Neural cell (in vitro differentiated cells): ENCODE results near the gene ELMO1. TPM values are rescaled to one million over a fixed set of nuclear protein-coding genes. Genes with fewer than 3 reads are reported as not detected.

ENCODE experiments used
- H2AFZ ChIP-seq: fragments of 200-600, 300-800 bp; sonication (generic), shearing (Covaris generic); 2 replicates; pipeline ENCODE4 v1.6.0; 2014; ENCODE audit warnings: low read depth, mild to moderate bottlenecking, antibody characterized with exemption, low read length, moderate library complexity
- H3F3A ChIP-seq: fragments of 200-600 bp; shearing (Covaris generic); 2 replicates; pipeline ENCODE4 v1.6.1; 2016; ENCODE audit warnings: mild to moderate bottlenecking, moderate library complexity, mixed read lengths, antibody characterized with exemption, low read length; ENCODE audit not compliant: insufficient read depth, poor library complexity, severe bottlenecking
- H3K27ac ChIP-seq: fragments of 200-600, 300-800 bp; sonication (generic), shearing (Covaris generic); 2 replicates; pipeline ENCODE4 v1.5.1; 2014; ENCODE audit warnings: mild to moderate bottlenecking, low read length, moderate library complexity
- H3K27me3 ChIP-seq: fragments of 300-800, 200-600 bp; sonication (generic), shearing (Covaris generic); 2 replicates; pipeline ENCODE4 v1.6.0; 2014; ENCODE audit warnings: mild to moderate bottlenecking, low read depth, low read length, moderate library complexity; ENCODE audit not compliant: insufficient read depth
- H3K36me3 ChIP-seq: fragments of 300-800, 200-600 bp; sonication (generic), shearing (Covaris generic); 2 replicates; pipeline ENCODE4 v1.5.1; 2014; ENCODE audit warnings: mild to moderate bottlenecking, antibody characterized with exemption, low read length, moderate library complexity; ENCODE audit not compliant: insufficient read depth
- H3K4me2 ChIP-seq: fragments of 300-800, 200-600 bp; sonication (generic), shearing (Covaris generic); 2 replicates; pipeline ENCODE4 v1.6.0; 2014; ENCODE audit warnings: mild to moderate bottlenecking, low read length
- H3K4me3 ChIP-seq: fragments of 300-800, 200-600 bp; sonication (generic), shearing (Covaris generic); 2 replicates; pipeline ENCODE4 v1.5.1; 2014; ENCODE audit warnings: mild to moderate bottlenecking, low read length, moderate library complexity
- H3K79me2 ChIP-seq: fragments of 200-600 bp; shearing (Covaris generic); replicated peaks from 2 replicates; pipeline ENCODE4 v1.6.0; 2014; ENCODE audit warnings: mild to moderate bottlenecking, low read length, moderate library complexity; ENCODE audit not compliant: insufficient read depth
- H3K9ac ChIP-seq: fragments of 300-800, 200-600 bp; sonication (generic), shearing (Covaris generic); 2 replicates; pipeline ENCODE4 v1.6.1; 2016; ENCODE audit warnings: mild to moderate bottlenecking, low read length, mixed read lengths
- H3K9me2 ChIP-seq: fragments of 200-600 bp; shearing (Covaris generic); 2 replicates; pipeline ENCODE4 v1.6.1; 2016; ENCODE audit warnings: mild to moderate bottlenecking, low read length, mixed read lengths; ENCODE audit not compliant: insufficient read depth
- H3K9me3 ChIP-seq: fragments of 200-600, 300-800 bp; sonication (generic), shearing (Covaris generic); 2 replicates; pipeline ENCODE4 v1.6.1; 2016; ENCODE audit warnings: mild to moderate bottlenecking, mixed run types, low read length, moderate library complexity, mixed read lengths
- H4K20me1 ChIP-seq: fragments of 200-600 bp; shearing (Covaris generic); 2 replicates; pipeline ENCODE4 v1.6.1; 2016; ENCODE audit warnings: mild to moderate bottlenecking, mixed run types; ENCODE audit not compliant: insufficient read depth
- EP300 ChIP-seq: fragments of 450-650 bp; conservative IDR thresholded peaks from 2 replicates; pipeline ENCODE4 v1.6.1; 2014; ENCODE audit warnings: antibody characterized with exemption, mild to moderate bottlenecking, moderate library complexity; ENCODE audit not compliant: poor library complexity, severe bottlenecking
- EZH2 ChIP-seq: fragments of 200-600, 300-800 bp; shearing (Covaris generic), sonication (generic); IDR thresholded peaks from 2 replicates; pipeline ENCODE4 v1.6.1; 2014; ENCODE audit warnings: antibody characterized with exemption, low read length, borderline replicate concordance, mild to moderate bottlenecking; ENCODE audit not compliant: insufficient read depth, poor library complexity, severe bottlenecking
- MXI1 ChIP-seq: fragments of 450-650 bp; conservative IDR thresholded peaks from 2 replicates; pipeline ENCODE4 v1.6.1; 2014; ENCODE audit warnings: antibody characterized with exemption, mild to moderate bottlenecking; ENCODE audit not compliant: poor library complexity, severe bottlenecking
- POLR2AphosphoS5 ChIP-seq: IDR thresholded peaks from 2 replicates; pipeline ENCODE4 v1.6.1; 2012
- RAD21 ChIP-seq: fragments of 450-650 bp; conservative IDR thresholded peaks from 2 replicates; pipeline ENCODE4 v1.6.1; 2014; ENCODE audit warnings: antibody characterized with exemption, mild to moderate bottlenecking, moderate library complexity
- SMC3 ChIP-seq: fragments of 450-650 bp; conservative IDR thresholded peaks from 2 replicates; pipeline ENCODE4 v1.6.1; 2014; ENCODE audit warnings: antibody characterized with exemption, mild to moderate bottlenecking, moderate library complexity; ENCODE audit not compliant: poor library complexity
- TAF1 ChIP-seq: IDR thresholded peaks from 2 replicates; pipeline ENCODE4 v1.6.1; 2012; ENCODE audit warnings: low read depth
- polyA plus RNA-seq: library from polyadenylated mRNA; depleted of rRNA; stranded (reverse); fragments of >200 nt; gene quantifications from 2 replicates; pipeline ENCODE4 v1.2.3, GENCODE V29; 2014
- TF ChIP-seq, protein P1 (sequence below): IDR thresholded peaks from 2 replicates; pipeline ENCODE4 v1.6.1; 2012; ENCODE audit warnings: borderline replicate concordance
- TF ChIP-seq, protein P2 (sequence below): fragments of 450-650 bp; IDR thresholded peaks from 2 replicates; pipeline ENCODE4 v1.5.1; 2014; ENCODE audit warnings: antibody characterized with exemption, mild to moderate bottlenecking, moderate library complexity; ENCODE audit not compliant: poor library complexity, severe bottlenecking

The ELMO1 gene
- polyA plus RNA-seq, 1 donor from 2014 or later: 12.2 TPM

DNA sequence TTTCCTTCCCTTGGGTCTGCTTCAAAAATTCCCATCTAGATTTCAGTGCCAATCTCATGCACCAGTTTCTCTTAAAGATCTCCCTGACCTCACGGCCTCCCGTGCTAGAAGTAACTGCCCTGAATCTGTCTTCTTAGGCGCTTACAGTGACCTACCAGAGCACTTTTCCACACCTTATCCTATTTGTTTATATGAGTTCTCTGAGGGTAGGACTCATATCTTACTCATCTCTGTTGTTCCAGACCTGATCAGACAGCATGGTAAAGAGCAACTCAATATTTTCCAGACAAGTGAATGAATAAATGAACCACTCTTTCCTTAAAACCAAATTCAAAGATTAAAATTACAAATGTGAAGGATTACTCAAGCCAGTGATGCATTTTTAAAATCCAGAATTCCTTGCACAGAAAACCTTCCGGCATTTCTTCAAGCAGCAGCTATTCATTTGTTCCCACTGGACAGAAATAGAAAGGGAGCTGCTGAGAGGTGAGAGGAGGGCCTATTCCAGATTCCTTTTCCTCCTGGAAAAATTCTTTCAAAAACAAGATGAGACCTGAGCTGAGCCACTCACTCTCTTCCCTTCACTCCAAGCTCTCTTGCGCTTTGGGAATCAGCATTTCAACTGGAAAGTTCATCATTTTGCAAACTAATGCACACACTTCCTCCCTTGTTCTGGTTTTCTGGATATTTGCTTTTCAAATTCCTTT is 94.6 kb downstream of the ELMO1 start:
- Histone ChIP-seq H3K4me2 (no peak overlapping the region), H3F3A (no peaks in the 10 kb centered on the region), H4K20me1 (no peaks in the 10 kb centered on the region), H3K27ac (no peak overlapping the region), H3K9me3 (no peaks in the 10 kb centered on the region), H3K4me3 (no peak overlapping the region), H3K36me3 (no peaks in the 10 kb centered on the region), H3K9me2 (no peaks in the 10 kb centered on the region), H2AFZ (no peak overlapping the region), H3K27me3 (no peaks in the 10 kb centered on the region), H3K79me2 (no peaks in the 10 kb centered on the region), H3K9ac (no peak overlapping the region)
- TF ChIP-seq MXI1 (no peak), POLR2AphosphoS5 (no peak), TAF1 (no peak), RAD21 (no peak), EZH2 (no peak), SMC3 (no peak), EP300 (no peak)
- TF ChIP-seq, protein P1, sequence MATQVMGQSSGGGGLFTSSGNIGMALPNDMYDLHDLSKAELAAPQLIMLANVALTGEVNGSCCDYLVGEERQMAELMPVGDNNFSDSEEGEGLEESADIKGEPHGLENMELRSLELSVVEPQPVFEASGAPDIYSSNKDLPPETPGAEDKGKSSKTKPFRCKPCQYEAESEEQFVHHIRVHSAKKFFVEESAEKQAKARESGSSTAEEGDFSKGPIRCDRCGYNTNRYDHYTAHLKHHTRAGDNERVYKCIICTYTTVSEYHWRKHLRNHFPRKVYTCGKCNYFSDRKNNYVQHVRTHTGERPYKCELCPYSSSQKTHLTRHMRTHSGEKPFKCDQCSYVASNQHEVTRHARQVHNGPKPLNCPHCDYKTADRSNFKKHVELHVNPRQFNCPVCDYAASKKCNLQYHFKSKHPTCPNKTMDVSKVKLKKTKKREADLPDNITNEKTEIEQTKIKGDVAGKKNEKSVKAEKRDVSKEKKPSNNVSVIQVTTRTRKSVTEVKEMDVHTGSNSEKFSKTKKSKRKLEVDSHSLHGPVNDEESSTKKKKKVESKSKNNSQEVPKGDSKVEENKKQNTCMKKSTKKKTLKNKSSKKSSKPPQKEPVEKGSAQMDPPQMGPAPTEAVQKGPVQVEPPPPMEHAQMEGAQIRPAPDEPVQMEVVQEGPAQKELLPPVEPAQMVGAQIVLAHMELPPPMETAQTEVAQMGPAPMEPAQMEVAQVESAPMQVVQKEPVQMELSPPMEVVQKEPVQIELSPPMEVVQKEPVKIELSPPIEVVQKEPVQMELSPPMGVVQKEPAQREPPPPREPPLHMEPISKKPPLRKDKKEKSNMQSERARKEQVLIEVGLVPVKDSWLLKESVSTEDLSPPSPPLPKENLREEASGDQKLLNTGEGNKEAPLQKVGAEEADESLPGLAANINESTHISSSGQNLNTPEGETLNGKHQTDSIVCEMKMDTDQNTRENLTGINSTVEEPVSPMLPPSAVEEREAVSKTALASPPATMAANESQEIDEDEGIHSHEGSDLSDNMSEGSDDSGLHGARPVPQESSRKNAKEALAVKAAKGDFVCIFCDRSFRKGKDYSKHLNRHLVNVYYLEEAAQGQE: no peak
- TF ChIP-seq, protein P2, sequence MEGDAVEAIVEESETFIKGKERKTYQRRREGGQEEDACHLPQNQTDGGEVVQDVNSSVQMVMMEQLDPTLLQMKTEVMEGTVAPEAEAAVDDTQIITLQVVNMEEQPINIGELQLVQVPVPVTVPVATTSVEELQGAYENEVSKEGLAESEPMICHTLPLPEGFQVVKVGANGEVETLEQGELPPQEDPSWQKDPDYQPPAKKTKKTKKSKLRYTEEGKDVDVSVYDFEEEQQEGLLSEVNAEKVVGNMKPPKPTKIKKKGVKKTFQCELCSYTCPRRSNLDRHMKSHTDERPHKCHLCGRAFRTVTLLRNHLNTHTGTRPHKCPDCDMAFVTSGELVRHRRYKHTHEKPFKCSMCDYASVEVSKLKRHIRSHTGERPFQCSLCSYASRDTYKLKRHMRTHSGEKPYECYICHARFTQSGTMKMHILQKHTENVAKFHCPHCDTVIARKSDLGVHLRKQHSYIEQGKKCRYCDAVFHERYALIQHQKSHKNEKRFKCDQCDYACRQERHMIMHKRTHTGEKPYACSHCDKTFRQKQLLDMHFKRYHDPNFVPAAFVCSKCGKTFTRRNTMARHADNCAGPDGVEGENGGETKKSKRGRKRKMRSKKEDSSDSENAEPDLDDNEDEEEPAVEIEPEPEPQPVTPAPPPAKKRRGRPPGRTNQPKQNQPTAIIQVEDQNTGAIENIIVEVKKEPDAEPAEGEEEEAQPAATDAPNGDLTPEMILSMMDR: no peak

DNA sequence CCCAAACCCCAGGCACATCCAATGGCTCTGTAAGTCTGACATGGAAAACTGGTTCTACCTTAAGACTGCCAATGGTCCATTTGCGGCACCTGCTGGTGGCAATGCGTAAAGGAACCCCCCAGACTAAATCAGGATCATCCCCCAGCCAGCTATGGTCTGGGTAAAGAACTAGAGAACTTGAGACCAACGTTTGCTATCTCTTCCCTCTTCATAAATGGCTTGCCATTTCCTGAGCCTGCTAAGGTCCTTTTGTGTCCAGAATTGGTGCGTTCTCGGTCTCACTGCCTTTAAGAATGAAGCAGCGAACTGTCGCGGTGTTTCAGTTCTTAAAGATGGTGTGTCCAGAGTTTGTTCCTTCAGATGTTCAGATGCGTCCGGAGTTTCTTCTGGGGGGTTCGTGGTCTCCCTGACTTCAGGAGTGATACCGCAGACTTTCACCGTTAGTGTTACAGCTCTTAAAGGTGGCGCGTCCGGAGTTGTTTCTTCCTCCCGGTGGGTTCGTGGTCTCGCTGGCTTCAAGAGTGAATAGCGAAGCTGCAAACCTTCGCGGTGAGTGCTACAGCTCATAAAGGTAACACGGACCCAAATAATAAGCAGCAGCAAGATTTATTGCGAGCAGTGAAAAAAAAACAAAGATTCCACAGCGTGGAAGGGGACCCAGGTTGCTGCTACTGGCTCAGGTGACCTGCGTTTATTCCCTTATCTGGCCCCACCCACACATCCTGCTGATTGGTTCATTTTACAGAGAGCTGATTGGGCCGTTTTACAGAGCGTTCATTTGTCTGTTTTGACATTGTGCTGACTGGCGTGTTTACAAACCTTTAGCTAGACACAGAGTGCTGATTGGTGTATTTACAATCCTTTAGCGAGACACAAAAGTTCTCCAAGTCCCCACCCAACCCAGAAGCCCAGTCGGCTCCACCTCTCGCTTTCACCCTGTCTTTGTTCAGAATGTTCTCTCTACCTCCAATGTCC is 95.4 kb downstream of the ELMO1 start:
- Histone ChIP-seq H3K9me2 (no peaks in the 10 kb centered on the region), H3F3A (no peaks in the 10 kb centered on the region), H3K27me3 (no peaks in the 10 kb centered on the region), H3K4me3 (no peak overlapping the region), H3K9ac (no peak overlapping the region), H3K9me3 (no peaks in the 10 kb centered on the region), H2AFZ (no peak overlapping the region), H3K4me2 (no peak overlapping the region), H3K27ac (no peak overlapping the region), H3K36me3 (no peaks in the 10 kb centered on the region), H3K79me2 (no peaks in the 10 kb centered on the region), H4K20me1 (no peaks in the 10 kb centered on the region)
- TF ChIP-seq POLR2AphosphoS5: no peak
- TF ChIP-seq RAD21: no peak
- TF ChIP-seq TAF1: no peak
- no peak for TF ChIP-seq MXI1
- no peak for TF ChIP-seq SMC3
- TF ChIP-seq EP300: no peak
- no peak for TF ChIP-seq EZH2
